ENCODE measurements around the gene SVEP1. TPM values are rescaled to one million over a fixed set of nuclear protein-coding genes. Genes with fewer than 3 reads are reported as not detected.
A peak's percentile ranks its signal among the peaks of the same experiment; 100 is the strongest.

SVEP1 gene
- total and polyA plus RNA-seq, 3 experiments from 2014 or later, result not detected

GRCh38 chr9:110316261-110317075 is 263.1 kb downstream of the SVEP1 start:
- CTCF ChIA-PET, result no interaction called here
- peak overlapping the region in 6 of 7 donors; percentile 7 to 64 (median 42) for H3K4me3 Mint-ChIP-seq
- no peak overlapping the region for H3K4me3 ChIP-seq (ENCODE audit: low read length)
- no peaks in the 10 kb centered on the region for H3K27me3 ChIP-seq (ENCODE audit: insufficient read depth, low read length, poor library complexity, severe bottlenecking)
- H3K9me3 Mint-ChIP-seq, result peaks cover 0 to 8% (median 2%) of the 10 kb centered on the region in 5 donors
- no peaks in the 10 kb centered on the region for H3K36me3 ChIP-seq (ENCODE audit: insufficient read depth, low read length)
- H3K27me3 Mint-ChIP-seq, result peaks cover 0 to 18% of the 10 kb centered on the region in 2 donors
- peak overlapping the region in 3 of 8 donors; percentile 11 to 52 (median 47) for H3K27ac Mint-ChIP-seq
- H3K4me1 ChIP-seq (ENCODE audit: insufficient read depth, low read length), result no peaks in the 10 kb centered on the region
- POLR2A ChIA-PET, result no interaction called here
- H3K36me3 Mint-ChIP-seq, result no peaks in the 10 kb centered on the region
- no peak overlapping the region for H3K27ac ChIP-seq (ENCODE audit: low read depth, low read length)
- DNase-seq, result no peak
- H3K9me3 ChIP-seq (ENCODE audit: low read length), result no peaks in the 10 kb centered on the region
- H3K4me1 Mint-ChIP-seq, result peaks cover 7 to 8% (median 8%) of the 10 kb centered on the region in 3 donors

Other genes with a start within 250 kb of the SVEP1 start
- gene TXNDC8, start 241.9 kb downstream of the SVEP1 start, total RNA-seq, result not detected
- not detected for gene TXNDC8, start 241.9 kb downstream of the SVEP1 start, polyA plus RNA-seq
- not detected for gene MUSK, start 89.0 kb upstream of the SVEP1 start, total RNA-seq
- gene MUSK, start 89.0 kb upstream of the SVEP1 start, polyA plus RNA-seq, result not detected